Putamen (tissue), 1 donor: ENCODE data around the gene RUSC2.
"Not testable (repeated sequence)": the region's sequence is repeated elsewhere in the genome, so short reads cannot be mapped to it uniquely, and the experiment has no call there.

Experiments
- DNase-seq: peaks from one replicate; pipeline ENCODE4 v3.0.0-alpha.2; 2016; ENCODE audit warnings: low spot score

RUSC2 gene

DNA sequence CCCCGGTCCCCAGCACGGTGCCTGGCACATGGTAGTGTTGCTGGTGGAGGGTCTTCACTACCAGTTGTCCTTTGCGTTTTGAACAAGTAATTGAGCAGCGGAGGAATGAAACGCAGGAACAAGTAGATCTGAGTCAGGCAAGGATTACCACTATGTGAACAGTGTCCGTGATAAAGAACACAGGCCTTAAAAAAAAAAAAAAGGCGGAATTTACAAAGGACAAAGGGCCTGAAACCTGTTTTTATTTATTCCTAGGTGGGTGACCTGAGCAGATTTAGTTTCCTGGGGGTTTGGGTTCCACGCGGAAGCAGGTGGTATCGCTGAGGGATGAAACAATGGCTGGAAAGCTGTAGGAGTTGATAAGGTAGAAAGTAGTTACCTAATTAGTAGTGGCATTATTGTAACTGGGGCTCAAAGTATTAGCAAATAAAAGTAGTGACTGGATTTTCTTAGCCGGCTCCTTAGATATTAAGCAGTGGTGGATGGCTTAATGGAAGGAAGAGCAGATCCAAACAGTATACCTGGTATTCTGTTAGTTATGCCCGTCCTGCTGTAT, 1.1 kb downstream of the RUSC2 start:
- DNase-seq = no peak

DNA sequence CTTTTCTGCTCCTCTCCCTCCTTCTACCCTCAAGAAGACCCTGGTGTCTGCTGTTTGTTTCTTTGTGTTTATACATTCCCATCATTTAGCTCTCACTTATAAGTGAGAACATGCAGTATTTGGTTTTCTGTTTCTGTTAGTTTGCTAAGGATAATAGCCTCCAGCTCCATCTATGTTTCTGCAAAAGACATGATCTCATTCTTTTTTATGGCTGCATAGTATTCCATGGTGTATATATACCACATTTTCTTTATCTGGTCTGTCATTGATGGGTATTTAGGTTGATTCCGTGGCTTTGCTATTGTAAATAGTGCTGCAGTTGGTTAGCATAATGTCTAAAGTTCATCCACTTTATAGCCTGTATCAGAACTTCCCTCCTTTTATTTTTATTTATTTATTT, 3.2 kb downstream of the RUSC2 start:
- not testable (repeated sequence) for DNase-seq

DNA sequence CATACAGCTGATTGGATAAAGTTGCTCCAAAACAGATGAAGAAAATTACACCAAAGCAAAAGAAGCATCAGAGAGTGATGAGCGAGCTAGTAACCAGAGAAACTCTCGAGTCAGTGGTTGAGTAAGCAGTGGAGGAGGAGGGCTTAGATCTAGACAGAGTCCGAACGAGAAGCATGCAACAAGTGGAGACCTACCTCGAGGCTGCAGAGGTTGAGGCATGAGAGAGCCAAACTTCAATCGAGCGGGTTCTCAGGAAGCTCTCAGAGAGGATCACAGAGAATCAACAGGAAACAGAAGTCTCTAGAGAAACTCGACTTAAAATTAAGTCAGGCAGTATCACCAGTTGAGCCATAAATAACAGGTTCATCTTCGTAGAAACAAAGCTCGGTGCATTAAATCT, 6.1 kb downstream of the RUSC2 start:
- no peak for DNase-seq

DNA sequence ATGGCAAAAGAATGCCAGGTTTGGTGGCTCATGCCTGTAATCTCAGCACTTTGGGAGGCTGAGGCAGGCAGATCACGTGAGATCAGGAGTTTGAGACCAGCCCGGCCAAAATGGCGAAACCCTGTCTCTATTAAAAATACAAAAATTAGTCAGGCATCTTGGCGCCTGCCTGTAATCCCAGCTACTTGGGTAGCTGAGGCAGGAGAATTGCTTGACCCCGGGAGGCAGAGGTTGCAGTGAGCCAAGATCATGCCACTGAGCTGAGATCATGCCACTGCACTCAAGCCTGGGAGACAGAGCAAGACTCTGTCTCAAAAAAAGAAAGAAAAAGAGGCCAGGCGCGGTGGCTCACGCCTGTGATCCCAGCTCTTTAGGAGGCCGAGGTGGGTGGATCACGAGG, 8.3 kb downstream of the RUSC2 start:
- not testable (repeated sequence) for DNase-seq

DNA sequence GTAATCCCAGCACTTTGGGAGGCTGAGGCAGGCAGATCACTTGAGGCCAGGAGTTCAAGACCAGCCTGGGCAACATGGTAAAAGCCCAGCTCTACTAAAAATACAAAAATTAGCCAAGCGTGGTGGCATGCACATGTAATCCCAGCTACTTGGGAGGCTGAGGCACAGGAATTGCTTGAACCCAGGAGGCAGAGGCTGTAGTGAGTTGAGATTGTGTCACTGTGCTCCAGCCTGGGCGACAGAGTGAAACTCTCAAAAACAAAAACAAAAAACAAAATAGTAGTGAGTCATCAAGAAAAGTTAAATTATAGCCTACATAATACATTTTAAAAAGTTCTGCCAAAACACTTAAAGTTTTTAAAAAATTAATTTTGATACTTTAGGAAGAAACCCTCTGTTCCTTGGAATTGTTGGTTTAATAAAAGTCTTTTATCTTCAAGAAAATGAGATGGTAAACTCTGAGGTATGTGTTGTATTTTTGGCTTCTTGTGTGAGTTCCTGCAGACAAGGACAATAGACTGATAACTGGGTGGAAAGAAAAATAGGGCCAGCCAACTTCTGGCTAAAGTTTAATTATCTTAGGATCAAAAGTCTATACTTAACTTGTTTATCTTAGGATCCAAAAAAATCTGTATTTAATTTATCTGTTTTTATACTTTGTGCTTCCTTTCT, 9.3 kb downstream of the RUSC2 start:
- DNase-seq = no peak

DNA sequence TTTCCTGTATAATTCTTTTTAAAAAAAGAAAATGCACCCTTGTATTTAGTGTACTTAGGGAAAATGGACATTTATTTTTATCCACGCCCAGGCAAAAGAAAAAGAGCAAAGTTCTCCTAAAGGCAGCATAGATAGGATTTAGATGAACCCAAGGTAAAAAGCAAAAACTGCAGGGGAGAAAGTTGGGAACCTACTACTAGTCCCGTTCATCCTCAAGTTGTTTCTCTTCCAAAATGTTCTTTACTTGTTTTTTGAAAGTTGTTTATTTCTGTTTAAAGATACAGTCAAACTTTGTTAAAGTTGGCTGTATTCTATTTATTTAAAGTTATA, 9.8 kb downstream of the RUSC2 start:
- DNase-seq = no peak

DNA sequence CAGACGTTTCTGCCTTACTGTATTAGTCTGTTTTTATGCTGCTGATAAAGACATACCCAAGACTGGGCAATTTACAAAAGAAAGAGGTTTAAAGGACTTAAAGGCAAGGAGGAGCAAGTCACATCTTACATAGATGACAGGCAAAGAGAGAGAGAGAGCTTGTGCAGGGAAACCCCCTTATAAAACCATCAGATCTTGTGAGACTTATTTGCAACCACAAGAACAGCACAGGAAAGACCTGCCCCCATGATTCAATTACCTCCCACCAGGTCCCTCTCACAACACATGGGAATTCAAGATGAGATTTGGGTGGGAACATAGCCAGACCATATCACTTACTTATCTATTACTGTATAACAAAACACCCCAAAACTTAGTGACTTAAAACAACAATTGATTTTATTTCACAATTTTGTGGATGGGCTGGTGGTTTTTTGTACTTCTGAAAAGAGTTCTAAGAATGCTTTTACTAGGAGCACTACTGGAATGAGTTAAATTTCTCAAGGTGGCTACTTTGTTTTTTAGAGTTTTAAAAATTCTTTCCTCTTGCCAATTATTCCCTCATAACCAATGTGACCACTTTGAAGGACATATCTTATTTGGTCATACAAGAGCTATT, 10.3 kb downstream of the RUSC2 start:
- DNase-seq = no peak

DNA sequence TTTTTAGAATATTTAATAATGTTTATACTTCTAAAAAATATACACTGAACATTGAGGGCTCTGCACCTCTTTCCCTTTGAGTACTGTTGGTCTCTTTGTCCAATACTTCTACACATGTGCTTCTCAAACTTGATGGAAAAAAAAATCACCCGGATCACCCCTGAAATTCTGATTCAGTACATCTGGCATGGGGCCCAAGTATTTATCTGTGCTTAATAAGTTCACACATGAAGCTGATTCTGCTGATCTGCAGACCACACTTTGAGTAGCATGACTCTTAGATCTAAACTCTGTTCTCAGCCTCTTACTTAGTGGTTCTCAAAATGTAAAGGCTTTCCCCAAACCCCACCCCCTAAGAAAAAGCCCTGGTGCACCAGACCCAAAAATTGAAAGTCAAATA, 12.0 kb downstream of the RUSC2 start:
- no peak for DNase-seq

DNA sequence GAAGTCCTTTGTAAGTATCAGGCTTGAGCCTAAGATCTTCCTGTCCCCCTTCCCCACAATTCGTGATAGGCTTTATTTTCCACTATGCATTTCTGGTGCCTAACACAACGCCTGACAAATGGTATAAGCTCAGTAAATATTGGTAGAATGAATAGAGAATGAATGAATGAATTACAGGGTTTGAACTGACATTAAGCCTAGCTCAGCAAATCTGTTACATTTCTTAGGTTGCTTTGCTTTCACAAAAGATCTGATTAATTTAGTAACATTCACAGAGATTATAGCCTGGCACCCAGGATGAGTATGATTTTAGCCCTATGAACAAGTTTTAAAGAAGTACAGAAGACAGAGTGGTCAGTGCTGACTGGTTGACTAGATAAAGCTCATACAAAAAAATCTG, 16.4 kb downstream of the RUSC2 start:
- DNase-seq = no peak

DNA sequence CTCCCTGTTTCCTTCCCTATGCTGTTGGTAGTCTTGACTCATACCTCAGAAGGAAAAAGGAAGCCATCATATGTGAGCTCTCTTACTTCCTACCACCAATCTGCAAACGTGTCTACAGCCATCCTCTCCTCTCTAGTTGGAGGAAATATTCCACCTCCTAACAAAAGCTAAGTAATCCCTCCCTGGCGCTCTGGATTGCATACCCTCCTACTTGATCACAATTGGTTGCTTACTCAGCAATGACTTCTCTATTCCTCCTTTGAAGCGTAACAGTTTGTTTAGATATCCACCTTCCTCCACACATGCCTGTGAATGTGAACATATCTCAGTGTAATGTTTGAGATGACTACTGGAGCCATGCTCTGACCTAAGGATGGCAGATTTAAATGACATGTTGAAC, 18.2 kb downstream of the RUSC2 start:
- no peak for DNase-seq

DNA sequence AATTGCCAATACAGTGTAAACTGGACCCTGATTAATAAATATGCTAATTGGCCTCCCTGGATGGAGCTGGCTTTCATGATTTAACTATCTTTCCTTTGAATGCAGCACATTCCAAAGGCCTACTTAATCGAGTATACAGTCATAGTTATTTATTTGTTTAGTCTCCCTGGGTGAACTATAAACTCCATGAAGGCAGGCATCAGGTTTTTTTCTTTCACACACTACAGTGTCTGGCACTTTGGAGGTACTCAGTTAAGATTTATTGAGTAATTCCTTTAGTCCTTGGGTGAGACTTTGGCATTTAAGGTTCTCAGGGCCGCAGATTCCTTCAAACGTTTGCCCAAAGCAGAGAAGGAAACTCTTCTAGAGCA, 20.5 kb downstream of the RUSC2 start:
- DNase-seq = no peak

DNA sequence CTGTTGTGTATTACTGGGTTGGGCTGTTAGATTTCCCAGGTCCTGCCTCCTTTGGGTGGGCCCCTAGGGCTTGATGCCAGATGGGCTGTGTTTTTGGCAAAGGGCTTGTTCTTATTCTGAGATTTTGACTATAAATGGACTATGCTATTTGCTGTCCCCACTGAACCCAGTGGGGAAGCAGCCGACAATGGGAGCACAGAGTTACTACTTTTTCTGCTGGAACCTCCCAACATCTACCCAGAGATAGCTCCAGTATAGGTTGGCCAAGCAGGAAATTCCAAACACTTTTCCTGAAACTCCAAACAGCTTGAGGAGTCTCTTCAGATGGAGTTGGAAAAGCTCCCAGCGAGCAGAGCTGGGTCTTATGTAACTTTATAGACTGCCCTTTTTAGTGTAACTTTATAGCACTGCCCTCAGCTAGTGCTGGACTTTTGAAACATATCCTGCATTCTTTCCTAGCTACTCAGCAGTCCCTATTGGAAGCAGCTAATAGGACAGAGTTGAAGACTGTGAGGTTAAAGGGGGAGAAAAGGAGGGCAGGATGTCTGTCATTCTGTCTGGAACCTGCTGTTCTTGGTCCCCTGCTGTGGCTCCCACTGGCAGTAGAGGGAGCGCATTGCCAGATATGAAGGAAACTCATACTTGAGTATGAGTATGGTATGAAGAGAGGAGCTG, 21.0 kb downstream of the RUSC2 start:
- no peak for DNase-seq

DNA sequence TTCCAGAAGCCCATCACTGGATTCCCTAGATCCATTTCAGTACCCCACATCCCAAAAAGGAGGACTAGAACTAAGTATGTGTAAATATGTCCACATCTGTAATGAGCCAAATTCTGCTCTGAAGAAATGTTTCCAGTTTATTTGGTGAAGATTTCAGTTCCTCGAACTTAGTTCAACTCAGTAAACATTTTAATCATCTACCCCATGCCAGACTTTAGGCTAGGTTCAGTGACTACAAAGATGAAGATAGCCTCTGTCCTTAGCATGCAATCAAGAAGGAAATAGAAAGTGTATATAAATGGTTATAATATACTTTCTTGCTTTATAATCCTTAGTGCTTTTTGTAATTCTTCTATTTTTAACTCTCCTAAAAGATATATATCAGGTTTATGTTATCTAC, 21.5 kb downstream of the RUSC2 start:
- DNase-seq = no peak

DNA sequence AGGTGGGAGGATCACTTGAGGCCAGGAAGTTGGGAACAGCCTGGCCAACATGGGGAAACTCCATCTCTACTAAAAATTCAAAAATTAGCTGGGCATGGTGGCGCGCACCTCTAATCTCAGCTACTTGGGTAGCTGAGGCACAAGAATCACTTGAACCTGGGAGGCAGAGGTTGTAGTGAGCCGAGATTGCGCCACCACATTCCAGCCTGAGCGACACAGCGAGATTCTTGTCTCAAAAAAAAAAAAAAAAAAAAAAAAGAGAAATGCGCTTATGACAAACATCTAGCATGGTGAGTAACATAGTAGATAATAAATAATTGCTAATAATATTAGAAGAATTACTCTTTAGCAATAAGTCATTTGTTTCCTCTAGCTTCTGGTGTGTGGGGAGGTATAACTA, 25.9 kb downstream of the RUSC2 start:
- no peak for DNase-seq

DNA sequence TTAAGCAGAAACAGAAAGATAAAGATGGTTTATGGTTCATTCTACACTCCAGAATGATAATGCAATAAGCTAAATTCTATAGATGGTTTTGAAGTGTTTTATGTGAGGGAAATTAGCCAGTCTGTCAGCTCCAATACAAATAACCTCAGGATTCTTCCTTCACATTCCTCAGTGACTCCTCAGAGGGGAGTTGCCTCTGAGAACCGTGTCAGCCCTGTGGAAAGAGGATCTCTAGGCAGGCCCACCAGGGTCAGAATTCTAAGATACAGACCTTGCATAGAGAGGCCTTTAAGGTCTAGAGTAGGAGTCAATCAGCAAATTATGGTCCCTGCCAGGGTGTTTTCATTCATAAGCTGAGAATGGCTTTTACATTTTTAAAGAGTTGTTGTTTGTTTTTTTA, 26.6 kb downstream of the RUSC2 start:
- DNase-seq = no peak

DNA sequence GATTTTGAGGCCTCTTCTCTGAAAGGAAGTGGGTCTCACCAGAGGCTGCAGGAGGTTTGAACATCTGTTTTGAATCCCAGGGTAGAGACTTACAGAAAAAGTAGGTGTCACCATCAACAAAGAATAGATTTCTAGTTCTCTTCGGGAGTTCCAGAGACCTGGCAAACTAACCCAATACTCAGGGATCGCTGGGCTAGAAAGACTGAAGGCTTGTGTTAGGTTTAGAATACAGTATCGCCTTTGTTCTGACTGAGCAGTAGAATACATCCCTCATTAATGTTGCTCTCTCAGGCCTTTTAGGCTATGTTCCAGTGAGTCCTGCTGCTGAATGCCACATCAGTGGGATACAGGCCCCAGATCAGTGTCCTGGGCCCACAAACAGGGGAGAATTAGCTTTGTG, 27.2 kb downstream of the RUSC2 start:
- DNase-seq = peak; percentile 90

DNA sequence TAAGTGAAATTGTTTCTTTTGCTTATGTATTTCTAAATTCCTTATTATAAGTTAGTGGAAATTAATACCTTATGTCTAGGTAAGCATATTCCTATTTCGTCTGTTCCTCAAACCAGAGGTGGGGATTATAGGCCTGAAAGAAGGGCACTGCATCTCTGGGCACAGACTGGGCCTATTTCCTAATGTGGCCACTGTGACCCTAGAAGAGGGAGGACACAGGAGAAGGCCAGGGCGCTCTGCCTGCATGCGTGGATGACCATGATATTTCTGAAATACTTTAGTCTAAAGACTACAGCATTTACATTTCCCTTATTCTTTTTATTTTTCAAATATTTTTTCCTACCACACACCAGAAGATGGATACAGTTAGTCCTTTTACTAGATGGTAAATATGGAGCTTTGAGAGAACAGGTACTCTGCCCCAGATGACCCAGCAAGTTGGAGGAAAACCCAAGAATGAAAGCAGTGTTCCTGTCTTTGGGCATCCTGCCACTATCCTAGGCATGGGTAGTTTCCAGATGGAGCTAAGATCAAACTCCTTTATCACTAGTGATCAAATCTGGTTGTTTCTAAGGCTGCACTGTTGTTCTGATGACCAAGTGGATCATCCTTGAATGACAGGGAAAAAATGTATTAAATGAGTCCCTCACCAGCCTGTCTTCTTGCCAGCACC, 27.8 kb downstream of the RUSC2 start:
- no peak for DNase-seq

DNA sequence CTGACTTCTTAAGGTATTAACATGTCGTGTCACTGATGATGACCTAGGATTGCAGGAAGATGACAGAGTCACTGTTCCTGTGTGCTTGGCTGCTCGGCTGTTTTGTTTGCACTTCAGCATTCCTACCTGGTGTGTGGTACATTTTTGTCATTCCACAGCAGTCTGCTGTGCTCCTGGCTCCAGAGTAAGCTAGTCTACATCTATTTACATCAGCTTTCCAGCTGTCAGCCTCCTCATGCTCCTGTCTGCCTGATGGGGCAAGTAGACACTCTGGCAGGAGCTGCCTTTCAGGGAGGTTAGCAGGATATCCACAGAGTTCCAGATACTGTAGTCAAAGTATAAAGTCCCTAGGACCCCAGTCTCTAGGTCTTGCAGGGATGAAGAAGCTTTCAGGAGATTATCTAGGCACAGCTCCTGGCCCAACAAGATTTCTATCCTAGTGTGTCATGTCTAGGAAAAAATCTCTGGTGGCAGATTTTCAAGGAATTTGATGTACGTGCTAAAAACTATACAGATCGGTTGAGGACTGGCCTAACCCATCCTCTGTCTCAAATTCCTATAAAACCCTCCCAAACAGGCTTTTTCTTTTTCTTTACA, 28.4 kb downstream of the RUSC2 start:
- no peak for DNase-seq

DNA sequence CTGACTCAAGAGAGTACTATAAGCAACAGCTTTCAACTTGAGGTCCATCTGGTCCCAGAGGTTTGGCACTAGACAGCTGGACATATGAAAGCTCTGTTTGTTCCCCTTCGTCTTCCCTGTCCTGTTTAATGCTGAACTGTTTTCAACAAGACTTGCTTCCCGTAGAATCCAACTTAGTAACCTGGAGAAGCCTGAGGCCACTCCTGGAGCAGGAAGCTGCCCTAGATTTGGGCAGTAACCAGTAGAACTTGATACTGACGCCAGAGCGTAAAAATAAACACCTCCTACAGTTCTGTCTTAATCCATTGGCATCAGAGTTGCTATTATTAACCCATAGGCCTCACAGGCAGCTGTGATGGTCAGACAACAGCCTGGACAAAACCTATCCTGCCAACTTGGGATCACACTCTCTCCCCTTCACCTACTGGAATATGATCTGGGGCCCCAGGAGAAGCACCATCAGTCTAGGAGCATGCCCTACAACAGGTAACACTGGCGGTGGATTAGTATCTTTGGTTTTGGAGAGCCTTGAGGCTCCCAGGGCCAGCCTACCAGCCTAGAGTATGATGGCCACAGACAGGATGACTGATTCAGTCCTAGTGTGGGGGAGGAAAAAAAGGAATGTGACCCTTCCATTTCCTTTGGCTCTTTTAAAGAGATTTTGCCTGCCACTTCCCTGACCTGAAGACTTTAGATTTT, 29.2 kb downstream of the RUSC2 start:
- DNase-seq = no peak

DNA sequence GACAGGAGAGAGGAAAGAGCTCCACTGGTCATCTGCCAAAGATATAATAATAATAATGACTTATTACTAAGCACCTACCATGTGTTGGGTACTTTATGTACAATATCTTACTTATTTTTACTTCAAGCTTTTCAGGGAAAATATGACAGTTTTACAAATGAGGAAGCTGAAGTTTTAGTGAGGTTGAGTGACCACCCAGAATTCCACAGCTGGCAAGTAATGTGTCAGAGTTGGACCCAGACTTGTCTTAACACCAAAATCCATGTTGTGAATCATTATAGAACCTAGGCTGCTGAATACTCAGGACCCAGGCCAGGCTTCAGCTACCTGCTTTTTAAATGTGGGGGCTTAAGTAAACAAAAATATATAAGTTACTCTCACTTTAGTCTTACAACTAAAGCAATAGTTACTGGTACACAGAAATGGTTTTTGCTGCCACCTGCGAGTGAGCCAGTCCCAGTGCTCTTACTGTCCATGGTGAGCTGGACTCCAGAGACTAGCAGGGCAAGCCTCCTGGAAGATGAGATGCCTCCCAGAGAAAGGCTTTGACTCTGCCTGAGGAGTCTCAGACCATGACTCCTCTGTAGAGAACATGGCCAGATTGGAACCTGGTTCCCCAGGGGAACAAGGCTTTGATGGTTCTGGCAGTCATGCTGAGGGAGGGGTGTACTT, 29.9 kb downstream of the RUSC2 start:
- DNase-seq = no peak

DNA sequence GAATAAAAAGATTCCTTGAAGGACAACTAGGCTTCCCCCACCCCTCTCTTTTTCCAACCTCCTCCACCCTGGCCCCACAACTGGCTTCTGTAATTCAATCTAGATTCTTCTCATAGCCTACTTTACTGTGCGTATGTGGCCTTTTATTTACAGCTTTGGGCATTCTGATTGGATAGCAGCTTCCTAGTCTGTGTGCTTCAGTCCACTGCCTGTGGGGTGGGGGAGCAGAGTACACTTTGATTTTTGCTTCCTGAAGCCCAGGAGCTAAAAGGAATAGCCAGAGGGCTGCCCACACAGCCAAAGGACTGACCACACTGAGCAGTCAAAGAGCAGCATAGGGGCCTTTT, 30.4 kb downstream of the RUSC2 start:
- no peak for DNase-seq

DNA sequence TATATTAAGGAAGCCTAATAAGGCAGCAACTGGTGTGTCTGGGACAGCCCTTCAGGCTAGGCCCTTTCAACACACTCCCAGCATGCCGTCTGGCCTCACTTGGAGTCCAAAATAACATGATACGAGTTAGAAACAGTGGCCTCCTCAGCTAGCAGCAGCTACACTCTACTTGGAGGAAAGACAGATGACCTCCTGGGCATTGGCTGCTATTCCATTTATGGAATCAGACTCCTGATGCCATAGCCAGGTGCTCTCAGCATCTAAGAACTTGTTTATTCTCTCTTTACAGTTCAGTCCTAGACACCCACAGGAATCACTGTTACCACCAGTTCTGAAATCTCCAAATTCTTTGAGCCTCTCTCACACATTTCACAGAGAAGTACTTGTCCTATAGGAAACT, 31.8 kb downstream of the RUSC2 start:
- no peak for DNase-seq
